Measurements from ENCODE around the gene F13A1. TPM values are rescaled to one million over a fixed set of nuclear protein-coding genes. Genes with fewer than 3 reads are reported as not detected.

F13A1 gene
- total RNA-seq, 2 donors from 2014 or later = 15.3 to 49.4 TPM

DNA sequence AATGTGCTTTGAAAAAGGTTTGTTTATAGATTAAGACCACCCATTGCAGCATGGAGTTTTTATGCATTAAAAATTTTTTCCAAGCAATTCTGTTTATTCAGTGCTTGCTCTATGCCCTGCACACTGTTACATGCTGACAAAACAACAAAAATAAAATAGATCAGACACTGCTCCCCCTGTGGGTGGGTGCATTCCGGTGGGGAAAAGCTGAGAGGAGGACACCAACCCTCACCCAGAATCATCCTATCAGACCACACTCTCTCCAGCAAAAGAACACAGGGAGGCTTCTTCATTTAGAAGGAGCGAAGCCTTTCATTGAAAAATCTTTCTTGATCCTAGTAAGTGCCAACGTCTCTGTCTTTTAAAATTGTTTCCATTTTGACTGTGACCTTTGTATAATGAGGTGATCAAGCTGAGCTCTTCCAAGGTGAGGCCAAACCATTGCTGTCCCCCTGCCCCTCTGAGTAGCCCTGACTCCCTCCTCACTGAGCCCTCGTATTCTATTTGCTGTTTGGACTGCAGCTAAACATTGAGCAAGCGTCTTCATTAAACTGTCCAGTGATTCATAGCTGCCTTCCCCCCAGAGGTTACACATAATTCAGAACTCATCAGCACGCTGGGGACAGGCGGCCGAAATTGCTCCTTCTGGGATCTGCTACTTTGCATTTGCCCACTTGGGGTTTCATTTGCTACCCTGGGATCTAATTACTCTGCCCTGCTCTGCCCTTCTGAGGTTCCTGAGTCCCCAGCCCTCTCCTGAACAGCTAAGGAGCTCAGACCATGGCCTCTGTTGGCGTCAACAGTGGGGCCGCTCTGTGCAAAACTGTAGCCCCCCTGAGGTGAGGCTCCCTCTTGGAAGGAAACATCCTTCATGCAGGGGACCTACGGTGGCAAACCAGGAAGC is 102.4 kb downstream of the F13A1 start:
- TF ChIP-seq, protein P1, sequence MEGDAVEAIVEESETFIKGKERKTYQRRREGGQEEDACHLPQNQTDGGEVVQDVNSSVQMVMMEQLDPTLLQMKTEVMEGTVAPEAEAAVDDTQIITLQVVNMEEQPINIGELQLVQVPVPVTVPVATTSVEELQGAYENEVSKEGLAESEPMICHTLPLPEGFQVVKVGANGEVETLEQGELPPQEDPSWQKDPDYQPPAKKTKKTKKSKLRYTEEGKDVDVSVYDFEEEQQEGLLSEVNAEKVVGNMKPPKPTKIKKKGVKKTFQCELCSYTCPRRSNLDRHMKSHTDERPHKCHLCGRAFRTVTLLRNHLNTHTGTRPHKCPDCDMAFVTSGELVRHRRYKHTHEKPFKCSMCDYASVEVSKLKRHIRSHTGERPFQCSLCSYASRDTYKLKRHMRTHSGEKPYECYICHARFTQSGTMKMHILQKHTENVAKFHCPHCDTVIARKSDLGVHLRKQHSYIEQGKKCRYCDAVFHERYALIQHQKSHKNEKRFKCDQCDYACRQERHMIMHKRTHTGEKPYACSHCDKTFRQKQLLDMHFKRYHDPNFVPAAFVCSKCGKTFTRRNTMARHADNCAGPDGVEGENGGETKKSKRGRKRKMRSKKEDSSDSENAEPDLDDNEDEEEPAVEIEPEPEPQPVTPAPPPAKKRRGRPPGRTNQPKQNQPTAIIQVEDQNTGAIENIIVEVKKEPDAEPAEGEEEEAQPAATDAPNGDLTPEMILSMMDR (IDR thresholded peaks at IDR 0.05) = no peak
- Histone ChIP-seq H3K4me1 (no peaks in the 10 kb centered on the region), H3K9me3 (no peaks in the 10 kb centered on the region), H3K4me3 (no peak overlapping the region), H3K27me3 (no peaks in the 10 kb centered on the region), H3K9ac (ENCODE audit: low read depth in 2 of 2, low read length in 2 of 2) (no peak overlapping the region), H3K27ac (no peak overlapping the region), H3K36me3 (no peaks in the 10 kb centered on the region)
- intact Hi-C loops (cut with DNase I) = no loop called here
- no peak for DNase-seq

DNA sequence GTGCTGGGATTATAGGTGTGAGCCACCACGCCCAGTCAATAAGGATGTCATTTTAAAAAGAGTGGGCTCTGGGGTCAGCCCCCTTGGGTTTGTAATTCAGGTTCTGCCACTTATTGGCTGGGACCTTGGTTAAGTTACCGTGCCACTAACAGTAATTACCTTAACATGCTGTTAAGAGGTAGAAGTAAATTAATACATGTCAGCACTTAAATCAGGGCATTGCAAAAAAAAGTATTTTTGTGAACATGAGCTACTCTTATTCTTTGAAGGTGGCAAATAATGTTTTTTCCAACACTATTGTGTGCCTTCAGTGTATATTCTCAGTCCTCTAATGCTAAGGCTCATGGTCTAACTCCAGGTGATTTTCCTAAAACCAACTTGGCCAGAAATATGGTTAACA is 109.5 kb downstream of the F13A1 start:
- Histone ChIP-seq H3K9me3 (no peaks in the 10 kb centered on the region), H3K27ac (no peak overlapping the region), H3K9ac (ENCODE audit: low read depth in 2 of 2, low read length in 2 of 2) (no peak overlapping the region), H3K36me3 (no peaks in the 10 kb centered on the region), H3K4me1 (no peaks in the 10 kb centered on the region), H3K4me3 (no peak overlapping the region), H3K27me3 (no peaks in the 10 kb centered on the region)
- TF ChIP-seq, protein P1 (IDR thresholded peaks at IDR 0.05) = no peak
- intact Hi-C loops (cut with DNase I) = no loop called here
- DNase-seq = no peak

DNA sequence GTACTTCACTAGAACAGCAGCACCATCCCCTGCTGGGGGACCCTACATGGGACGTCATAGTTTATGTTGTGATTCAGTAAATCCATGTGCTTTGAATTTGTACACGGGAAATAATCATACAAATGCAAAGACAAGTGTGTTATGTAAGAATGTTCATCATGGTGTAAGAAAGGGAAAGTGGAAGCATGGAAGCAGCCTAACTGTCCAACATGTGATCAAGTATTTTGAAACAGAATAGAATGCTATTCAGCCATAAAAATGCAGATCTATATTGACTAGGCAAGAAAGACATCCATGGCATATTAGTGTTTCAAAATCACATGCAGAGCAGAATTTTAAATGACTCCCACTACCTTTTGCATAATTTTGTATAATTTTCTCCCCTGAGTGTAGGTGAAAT is 117.6 kb downstream of the F13A1 start:
- TF ChIP-seq, protein P1 (IDR thresholded peaks at IDR 0.05) = no peak
- Histone ChIP-seq H3K9ac (ENCODE audit: low read depth in 2 of 2, low read length in 2 of 2) (no peak overlapping the region), H3K4me3 (no peak overlapping the region), H3K27me3 (no peaks in the 10 kb centered on the region), H3K36me3 (no peaks in the 10 kb centered on the region), H3K9me3 (no peaks in the 10 kb centered on the region), H3K4me1 (no peaks in the 10 kb centered on the region), H3K27ac (no peak overlapping the region)
- intact Hi-C loops (cut with DNase I) = no loop called here
- no peak for DNase-seq

DNA sequence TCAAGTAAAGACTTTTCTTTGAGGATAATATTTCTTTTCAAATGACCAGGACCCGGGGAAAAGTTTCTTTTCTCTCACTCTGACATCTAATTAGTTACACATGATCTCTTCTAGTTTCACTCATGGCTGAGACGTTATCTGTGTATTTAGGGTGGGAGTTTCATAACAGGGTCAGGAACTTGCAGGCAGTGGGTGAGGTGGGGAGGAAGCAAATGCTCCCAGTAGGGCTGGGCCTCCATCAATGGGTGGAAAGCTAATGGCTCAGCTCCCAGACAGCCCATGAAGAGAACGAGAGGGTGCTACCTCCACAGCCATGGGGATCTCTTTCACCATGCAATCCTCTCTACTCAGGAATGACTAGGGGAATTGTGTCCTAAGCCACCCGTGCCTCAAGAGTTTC is 119.3 kb downstream of the F13A1 start:
- intact Hi-C loops (cut with DNase I) = no loop called here
- no peak for DNase-seq
- Histone ChIP-seq H3K4me1 (no peaks in the 10 kb centered on the region), H3K4me3 (no peak overlapping the region), H3K36me3 (no peaks in the 10 kb centered on the region), H3K27ac (no peak overlapping the region), H3K9me3 (no peaks in the 10 kb centered on the region), H3K9ac (ENCODE audit: low read depth in 2 of 2, low read length in 2 of 2) (no peak overlapping the region), H3K27me3 (no peaks in the 10 kb centered on the region)
- TF ChIP-seq, protein P1 (IDR thresholded peaks at IDR 0.05) = no peak

DNA sequence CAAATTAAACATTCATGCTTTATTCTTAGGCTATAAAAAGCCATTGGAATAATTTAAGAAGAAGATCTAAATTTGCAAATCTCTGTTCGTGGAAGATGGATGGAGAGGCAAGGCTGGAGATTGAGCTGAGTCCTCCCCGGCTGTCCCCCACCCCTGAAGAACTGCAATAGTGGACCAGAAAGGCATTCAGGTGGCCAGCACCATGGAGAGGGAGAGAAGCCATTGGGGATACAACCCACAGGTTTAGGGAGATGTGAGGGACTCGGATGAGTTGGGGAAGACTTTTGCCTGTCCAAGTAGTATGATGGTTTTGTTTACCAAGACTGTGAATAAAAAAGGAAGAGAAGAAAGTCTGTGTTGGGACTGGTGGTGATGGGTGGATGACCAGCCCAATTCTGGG is 120.8 kb downstream of the F13A1 start:
- intact Hi-C loops (cut with DNase I) = no loop called here
- TF ChIP-seq, protein P1 (IDR thresholded peaks at IDR 0.05) = no peak
- Histone ChIP-seq H3K27me3 (no peaks in the 10 kb centered on the region), H3K9ac (ENCODE audit: low read depth in 2 of 2, low read length in 2 of 2) (no peak overlapping the region), H3K9me3 (no peaks in the 10 kb centered on the region), H3K4me3 (no peak overlapping the region), H3K4me1 (no peaks in the 10 kb centered on the region), H3K27ac (no peak overlapping the region), H3K36me3 (no peaks in the 10 kb centered on the region)
- no peak for DNase-seq
